ENCODE results near the gene PTRH2. TPM values are rescaled to one million over a fixed set of nuclear protein-coding genes. Genes with fewer than 3 reads are reported as not detected.

Gene PTRH2
- total RNA-seq, 1 experiment from 2014 or later, result 40.8 TPM

DNA sequence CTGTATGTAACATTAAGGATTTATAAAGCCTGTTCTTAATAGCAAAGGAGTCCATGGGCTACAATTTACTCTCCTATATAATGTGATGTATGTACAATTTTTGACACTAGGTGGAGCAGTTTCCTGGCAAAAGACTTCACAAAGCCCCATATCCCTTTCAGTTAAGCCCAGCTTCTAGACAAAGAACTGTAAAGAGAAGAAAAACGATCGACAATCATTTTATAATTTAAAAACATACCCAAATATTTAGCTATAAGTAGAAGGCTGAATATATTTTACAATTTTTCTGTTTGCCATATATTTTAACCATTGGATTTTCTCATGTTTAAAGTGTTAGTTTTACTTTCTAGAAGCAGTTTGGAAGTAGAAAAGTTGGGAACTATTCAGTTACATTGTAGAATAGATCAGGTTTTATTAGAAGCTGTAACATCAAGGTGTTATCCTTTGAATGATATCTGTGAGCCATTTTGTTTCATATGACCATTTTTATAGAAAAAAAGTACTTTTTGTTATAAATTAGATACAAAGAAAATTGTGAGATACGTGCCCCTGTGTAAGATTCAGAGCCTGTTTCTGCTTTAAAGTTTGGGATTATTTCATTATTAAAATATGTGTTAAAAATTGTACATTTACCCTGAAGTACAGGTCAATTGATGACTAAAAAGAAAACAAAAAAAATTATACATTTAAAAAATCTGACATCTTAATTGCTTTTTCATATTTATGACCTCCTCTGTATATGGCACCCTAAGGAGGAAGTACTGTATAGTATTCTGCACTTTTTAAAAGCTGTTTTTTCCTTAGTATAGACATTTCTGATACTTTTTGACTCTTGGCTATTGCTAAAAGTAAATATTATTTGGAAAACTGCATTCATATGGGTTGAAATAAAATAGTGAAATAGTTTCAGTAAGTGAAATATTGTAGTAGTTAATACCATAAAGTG is 46.6 kb upstream of the PTRH2 start:
- H2AK5ac ChIP-seq (ENCODE audit: insufficient read length, low read length), result no peak overlapping the region
- no peak overlapping the region for H3K23ac ChIP-seq (ENCODE audit: insufficient read length, low read depth, low read length)
- WGBS (ENCODE audit: extremely low coverage, insufficient read length, low lambda C conversion rate), result no CpG with 5 or more reads among the region's 3 CpGs
- H3K56ac ChIP-seq (ENCODE audit: insufficient read length, low read depth, low read length), result no peak overlapping the region
- H3K4me3 Mint-ChIP-seq, result no peak overlapping the region
- H3K4ac ChIP-seq (ENCODE audit: low read depth, low read length), result no peak overlapping the region
- no peak overlapping the region for H2AFZ ChIP-seq (ENCODE audit: low read length)
- H3K79me1 ChIP-seq (ENCODE audit: insufficient read depth, low read depth, low read length, poor library complexity, severe bottlenecking), result no peaks in the 10 kb centered on the region
- no peak overlapping the region for H3K4me2 ChIP-seq (ENCODE audit: insufficient read depth, insufficient read length, low read length)
- TF ChIP-seq, protein P1, sequence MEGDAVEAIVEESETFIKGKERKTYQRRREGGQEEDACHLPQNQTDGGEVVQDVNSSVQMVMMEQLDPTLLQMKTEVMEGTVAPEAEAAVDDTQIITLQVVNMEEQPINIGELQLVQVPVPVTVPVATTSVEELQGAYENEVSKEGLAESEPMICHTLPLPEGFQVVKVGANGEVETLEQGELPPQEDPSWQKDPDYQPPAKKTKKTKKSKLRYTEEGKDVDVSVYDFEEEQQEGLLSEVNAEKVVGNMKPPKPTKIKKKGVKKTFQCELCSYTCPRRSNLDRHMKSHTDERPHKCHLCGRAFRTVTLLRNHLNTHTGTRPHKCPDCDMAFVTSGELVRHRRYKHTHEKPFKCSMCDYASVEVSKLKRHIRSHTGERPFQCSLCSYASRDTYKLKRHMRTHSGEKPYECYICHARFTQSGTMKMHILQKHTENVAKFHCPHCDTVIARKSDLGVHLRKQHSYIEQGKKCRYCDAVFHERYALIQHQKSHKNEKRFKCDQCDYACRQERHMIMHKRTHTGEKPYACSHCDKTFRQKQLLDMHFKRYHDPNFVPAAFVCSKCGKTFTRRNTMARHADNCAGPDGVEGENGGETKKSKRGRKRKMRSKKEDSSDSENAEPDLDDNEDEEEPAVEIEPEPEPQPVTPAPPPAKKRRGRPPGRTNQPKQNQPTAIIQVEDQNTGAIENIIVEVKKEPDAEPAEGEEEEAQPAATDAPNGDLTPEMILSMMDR (conservative IDR thresholded peaks at IDR 0.05), result peak; percentile 86
- no peak overlapping the region for H2BK12ac ChIP-seq (ENCODE audit: insufficient read length, low read depth, low read length)
- no peak for DNase-seq
- no peak overlapping the region for H3T11ph ChIP-seq (ENCODE audit: low read length)
- H3K4me1 Mint-ChIP-seq, result peaks cover 6 to 14% of the 10 kb centered on the region in 2 experiments; a peak in 2 of 4 replicates
- no peaks in the 10 kb centered on the region for H3K27me3 Mint-ChIP-seq (ENCODE audit: low read depth)
- no peak overlapping the region for H2BK5ac ChIP-seq (ENCODE audit: insufficient read length, low read length)
- H3K36me3 Mint-ChIP-seq (ENCODE audit: insufficient read depth in 1 of 3, low read depth in 3 of 3), result peaks cover 3 to 11% (median 6%) of the 10 kb centered on the region in 3 experiments; a peak in 4 of 7 replicates
- no peak overlapping the region for H4K8ac ChIP-seq (replicated peaks; ENCODE audit: insufficient read length, low read depth, low read length)
- no peak overlapping the region for H2BK120ac ChIP-seq (ENCODE audit: low read depth, low read length, poor library complexity, severe bottlenecking)
- H3K23me2 ChIP-seq (ENCODE audit: insufficient read length, low read depth, low read length, poor library complexity, severe bottlenecking), result no peaks in the 10 kb centered on the region
- H3K27ac ChIP-seq (ENCODE audit: insufficient read length, low read depth, low read length), result no peak overlapping the region
- no peak overlapping the region for H3K14ac ChIP-seq (ENCODE audit: insufficient read depth, low read length)
- no peaks in the 10 kb centered on the region for H3K9me3 Mint-ChIP-seq
- no peaks in the 10 kb centered on the region for H4K20me1 ChIP-seq (ENCODE audit: control insufficient read depth, insufficient read depth, insufficient read length)
- H3K9ac ChIP-seq (ENCODE audit: extremely low read depth, insufficient read length, low read length), result no peak overlapping the region
- no peak overlapping the region for H4K5ac ChIP-seq (ENCODE audit: insufficient read length, low read depth, low read length)
- no peak overlapping the region for H4K91ac ChIP-seq (ENCODE audit: insufficient read length, low read depth, low read length)
- H2BK20ac ChIP-seq (ENCODE audit: low read depth, low read length, poor library complexity, severe bottlenecking), result no peak overlapping the region
- H3K79me2 ChIP-seq (ENCODE audit: insufficient read depth, low read length), result no peaks in the 10 kb centered on the region
- H3K4me1 ChIP-seq (ENCODE audit: insufficient read depth, low read length), result no peaks in the 10 kb centered on the region; the same call in 1 of the 2 replicates
- H3K9me3 ChIP-seq (ENCODE audit: control insufficient read depth, low read depth, low read length), result no peaks in the 10 kb centered on the region
- H3K18ac ChIP-seq (ENCODE audit: insufficient read length, low read depth, low read length), result no peak overlapping the region
- H3K27me3 ChIP-seq (ENCODE audit: insufficient read depth, low read length), result no peaks in the 10 kb centered on the region
- no peak overlapping the region; a peak in 1 of 7 replicates for H3K27ac Mint-ChIP-seq
- H2BK15ac ChIP-seq (ENCODE audit: low read depth, low read length), result no peak overlapping the region
